Measurements from ENCODE around the gene DPYD. TPM values are rescaled to one million over a fixed set of nuclear protein-coding genes. Genes with fewer than 3 reads are reported as not detected.
"Not testable (repeated sequence)": the region's sequence is repeated elsewhere in the genome, so short reads cannot be mapped to it uniquely, and the experiment has no call there.

The DPYD gene
- total RNA-seq, 2 experiments from 2014 or later = 7.5 to 7.9 TPM

- H3K27ac Mint-ChIP-seq = no peak overlapping the region
- H3K4me1 Mint-ChIP-seq = peaks cover 4% of the 10 kb centered on the region
- no peak overlapping the region for H3K4me3 Mint-ChIP-seq
- H3K36me3 Mint-ChIP-seq = peaks cover 20% of the 10 kb centered on the region
- no peak for DNase-seq
- no peaks in the 10 kb centered on the region for H3K27me3 Mint-ChIP-seq
- no peaks in the 10 kb centered on the region for H3K9me3 Mint-ChIP-seq
Measured at GRCh38 chr1:97350662-97351061, 570.2 kb downstream of the DPYD start.

- no peak for DNase-seq
- Mint-ChIP-seq H3K27ac (no peak overlapping the region), H3K36me3 (peaks cover 18% of the 10 kb centered on the region), H3K4me1 (peaks cover 4% of the 10 kb centered on the region), H3K9me3 (no peaks in the 10 kb centered on the region), H3K27me3 (no peaks in the 10 kb centered on the region), H3K4me3 (no peak overlapping the region)
Measured at GRCh38 chr1:97350241-97350640, 570.6 kb downstream of the DPYD start.

- H3K36me3 Mint-ChIP-seq = peaks cover 21% of the 10 kb centered on the region
- not testable (repeated sequence) for H3K4me3 Mint-ChIP-seq, DNase-seq, H3K27ac Mint-ChIP-seq, H3K4me1 Mint-ChIP-seq, H3K9me3 Mint-ChIP-seq, H3K27me3 Mint-ChIP-seq
Measured at GRCh38 chr1:97349794-97350193, 571.0 kb downstream of the DPYD start.

- Mint-ChIP-seq H3K27me3 (no peaks in the 10 kb centered on the region), H3K27ac (no peak overlapping the region), H3K36me3 (peaks cover 21% of the 10 kb centered on the region), H3K4me3 (no peak overlapping the region), H3K4me1 (peaks cover 4% of the 10 kb centered on the region), H3K9me3 (no peaks in the 10 kb centered on the region)
- no peak for DNase-seq
Measured at GRCh38 chr1:97348599-97349265, 572.1 kb downstream of the DPYD start.

GRCh38 chr1:97340951-97341350 is 579.9 kb downstream of the DPYD start:
- Mint-ChIP-seq H3K36me3 (peaks cover 8% of the 10 kb centered on the region), H3K4me3 (no peak overlapping the region), H3K4me1 (no peaks in the 10 kb centered on the region), H3K9me3 (no peaks in the 10 kb centered on the region), H3K27me3 (no peaks in the 10 kb centered on the region), H3K27ac (no peak overlapping the region)
- DNase-seq = no peak

GRCh38 chr1:97338347-97338746 is 582.5 kb downstream of the DPYD start:
- Mint-ChIP-seq H3K27ac (no peak overlapping the region), H3K4me3 (no peak overlapping the region), H3K4me1 (no peaks in the 10 kb centered on the region), H3K27me3 (no peaks in the 10 kb centered on the region), H3K36me3 (peaks cover 4% of the 10 kb centered on the region), H3K9me3 (no peaks in the 10 kb centered on the region)
- no peak for DNase-seq

GRCh38 chr1:97337250-97338030 is 583.4 kb downstream of the DPYD start:
- Mint-ChIP-seq H3K9me3 (no peaks in the 10 kb centered on the region), H3K4me3 (no peak overlapping the region), H3K27me3 (no peaks in the 10 kb centered on the region), H3K36me3 (peaks cover 2% of the 10 kb centered on the region), H3K27ac (no peak overlapping the region), H3K4me1 (no peaks in the 10 kb centered on the region)
- no peak for DNase-seq

GRCh38 chr1:97334454-97334853 is 586.4 kb downstream of the DPYD start:
- H3K27me3 Mint-ChIP-seq = no peaks in the 10 kb centered on the region
- no peak for DNase-seq
- H3K4me1 Mint-ChIP-seq = no peaks in the 10 kb centered on the region
- H3K4me3 Mint-ChIP-seq = no peak overlapping the region
- no peak overlapping the region for H3K27ac Mint-ChIP-seq
- H3K36me3 Mint-ChIP-seq = peaks cover 3% of the 10 kb centered on the region
- H3K9me3 Mint-ChIP-seq = no peaks in the 10 kb centered on the region

- DNase-seq = no peak
- Mint-ChIP-seq H3K9me3 (no peaks in the 10 kb centered on the region), H3K27ac (no peak overlapping the region), H3K36me3 (peaks cover 1% of the 10 kb centered on the region), H3K4me3 (no peak overlapping the region), H3K4me1 (no peaks in the 10 kb centered on the region), H3K27me3 (no peaks in the 10 kb centered on the region)
Measured at GRCh38 chr1:97332716-97333115, 588.1 kb downstream of the DPYD start.

- Mint-ChIP-seq H3K36me3 (peaks cover 3% of the 10 kb centered on the region), H3K9me3 (no peaks in the 10 kb centered on the region), H3K27me3 (no peaks in the 10 kb centered on the region), H3K27ac (no peak overlapping the region), H3K4me1 (no peaks in the 10 kb centered on the region), H3K4me3 (no peak overlapping the region)
- no peak for DNase-seq
Measured at GRCh38 chr1:97331165-97331564, 589.7 kb downstream of the DPYD start.

- H3K9me3 Mint-ChIP-seq = peaks cover 9% of the 10 kb centered on the region
- no peak for DNase-seq
- H3K27me3 Mint-ChIP-seq = no peaks in the 10 kb centered on the region
- no peaks in the 10 kb centered on the region for H3K4me1 Mint-ChIP-seq
- H3K4me3 Mint-ChIP-seq = no peak overlapping the region
- no peak overlapping the region for H3K27ac Mint-ChIP-seq
- peaks cover 11% of the 10 kb centered on the region for H3K36me3 Mint-ChIP-seq
Measured at GRCh38 chr1:97314685-97315084, 606.1 kb downstream of the DPYD start.

GRCh38 chr1:97308131-97308530 is 612.7 kb downstream of the DPYD start:
- Mint-ChIP-seq H3K4me3 (no peak overlapping the region), H3K27ac (no peak overlapping the region), H3K4me1 (no peaks in the 10 kb centered on the region), H3K36me3 (peaks cover 6% of the 10 kb centered on the region), H3K9me3 (no peaks in the 10 kb centered on the region), H3K27me3 (no peaks in the 10 kb centered on the region)
- DNase-seq = no peak

GRCh38 chr1:97307568-97307967 is 613.3 kb downstream of the DPYD start:
- no peak for DNase-seq
- H3K27ac Mint-ChIP-seq = no peak overlapping the region
- no peaks in the 10 kb centered on the region for H3K9me3 Mint-ChIP-seq
- peaks cover 9% of the 10 kb centered on the region for H3K36me3 Mint-ChIP-seq
- H3K4me3 Mint-ChIP-seq = no peak overlapping the region
- H3K4me1 Mint-ChIP-seq = no peaks in the 10 kb centered on the region
- no peaks in the 10 kb centered on the region for H3K27me3 Mint-ChIP-seq

GRCh38 chr1:97307151-97307550 is 613.7 kb downstream of the DPYD start:
- Mint-ChIP-seq H3K27ac (no peak overlapping the region), H3K9me3 (no peaks in the 10 kb centered on the region), H3K4me3 (no peak overlapping the region), H3K36me3 (peaks cover 9% of the 10 kb centered on the region), H3K27me3 (no peaks in the 10 kb centered on the region), H3K4me1 (no peaks in the 10 kb centered on the region)
- no peak for DNase-seq

- H3K4me3 Mint-ChIP-seq = no peak overlapping the region
- H3K27ac Mint-ChIP-seq = no peak overlapping the region
- H3K27me3 Mint-ChIP-seq = no peaks in the 10 kb centered on the region
- no peak for DNase-seq
- H3K36me3 Mint-ChIP-seq = peaks cover 9% of the 10 kb centered on the region
- no peaks in the 10 kb centered on the region for H3K4me1 Mint-ChIP-seq
- no peaks in the 10 kb centered on the region for H3K9me3 Mint-ChIP-seq
Measured at GRCh38 chr1:97306504-97306903, 614.3 kb downstream of the DPYD start.

- H3K4me3 Mint-ChIP-seq = no peak overlapping the region
- no peaks in the 10 kb centered on the region for H3K9me3 Mint-ChIP-seq
- H3K27ac Mint-ChIP-seq = no peak overlapping the region
- H3K4me1 Mint-ChIP-seq = no peaks in the 10 kb centered on the region
- peaks cover 9% of the 10 kb centered on the region for H3K36me3 Mint-ChIP-seq
- DNase-seq = no peak
- H3K27me3 Mint-ChIP-seq = no peaks in the 10 kb centered on the region
Measured at GRCh38 chr1:97304366-97304765, 616.5 kb downstream of the DPYD start.
